Endodermal cell (in vitro differentiated cells): Measurements from ENCODE around the gene MAN2A2. TPM values are rescaled to one million over a fixed set of nuclear protein-coding genes. Genes with fewer than 3 reads are reported as not detected.

Experiments
- DNase-seq: peaks from one replicate; pipeline ENCODE4 v3.0.0-alpha.2; 2017
- H3K27ac ChIP-seq: 2 replicates; pipeline ENCODE4 v1.5.1; 2013; ENCODE audit warnings: mild to moderate bottlenecking, low read depth, low read length, moderate library complexity
- H3K27me3 ChIP-seq: 2 replicates; pipeline ENCODE4 v1.6.1; 2013; ENCODE audit warnings: mild to moderate bottlenecking, low read length, moderate library complexity; ENCODE audit not compliant: insufficient read depth, control insufficient read depth, poor library complexity, severe bottlenecking
- H3K36me3 ChIP-seq: 2 replicates; pipeline ENCODE4 v1.7.0; 2013; ENCODE audit warnings: mild to moderate bottlenecking, low read length, moderate library complexity; ENCODE audit not compliant: control insufficient read depth, insufficient read depth
- H3K4me1 ChIP-seq: one replicate; pipeline ENCODE4 v1.7.0; 2013; ENCODE audit warnings: low read length; ENCODE audit not compliant: control insufficient read depth, insufficient read depth
- H3K4me3 ChIP-seq: 2 replicates; pipeline ENCODE4 v1.5.1; 2013; ENCODE audit warnings: mild to moderate bottlenecking, low read length, moderate library complexity
- H3K9ac ChIP-seq: 2 replicates; pipeline ENCODE4 v1.6.1; 2013; ENCODE audit warnings: mild to moderate bottlenecking, low read length, moderate library complexity; ENCODE audit not compliant: poor library complexity, severe bottlenecking; ENCODE audit errors: extremely low read depth
- H3K9me3 ChIP-seq: 2 replicates; pipeline ENCODE4 v1.6.1; 2013; ENCODE audit warnings: mild to moderate bottlenecking, low read length, moderate library complexity; ENCODE audit not compliant: control insufficient read depth
- H3K27ac Mint-ChIP-seq: 2 replicates; pipeline ENCODE4 v1.8.0; 2020; ENCODE audit warnings: mixed read lengths
- H3K27me3 Mint-ChIP-seq: 2 replicates; pipeline ENCODE4 v1.8.0; 2021; ENCODE audit warnings: mild to moderate bottlenecking, mixed read lengths; ENCODE audit not compliant: insufficient read depth
- H3K36me3 Mint-ChIP-seq: 2 replicates; pipeline ENCODE4 v1.8.0; 2020; ENCODE audit warnings: low read depth, mixed read lengths
- H3K4me1 Mint-ChIP-seq: 2 replicates; pipeline ENCODE4 v1.8.0; 2020; ENCODE audit warnings: mixed read lengths
- H3K4me3 Mint-ChIP-seq: 2 replicates; pipeline ENCODE4 v1.8.0; 2020; ENCODE audit warnings: mild to moderate bottlenecking, moderate library complexity, mixed read lengths
- H3K9me3 Mint-ChIP-seq: 2 replicates; pipeline ENCODE4 v1.8.0; 2020; ENCODE audit warnings: mild to moderate bottlenecking, mixed read lengths
- WGBS, 2 experiments: methylation state at CpG; one replicate each; pipeline versions ENCODE4 v1.1.5 to v1.1.7; 2013; ENCODE audit warnings: missing lambda C conversion rate in 2 of 2, mixed read lengths in 1 of 2; ENCODE audit not compliant: insufficient coverage in 1 of 2, insufficient read length in 1 of 2; 5-methylcytosine and 5-hydroxymethylcytosine counted together
- total RNA-seq, 2 donors: library from RNA; stranded (reverse); fragmentation: NEBNext Ultra II Directional in 1 of 2; extraction: Animal tissue kit (Norgen Biotek cat#: 25700) in 1 of 2; gene quantifications; 2 replicates in 1 of 2; 3 replicates in 1 of 2; pipeline ENCODE4 v1.2.1, GENCODE V29; 2021
- TF ChIP-seq, protein P1 (sequence below): fragments of 200-600 bp; sonication (generic); conservative IDR thresholded peaks from 2 replicates; pipeline ENCODE4 v1.5.0; 2021; ENCODE audit warnings: antibody characterized with exemption, mild to moderate bottlenecking

Gene MAN2A2
- total RNA-seq, 2 donors from 2014 or later: 41.0 to 62.9 TPM

DNA sequence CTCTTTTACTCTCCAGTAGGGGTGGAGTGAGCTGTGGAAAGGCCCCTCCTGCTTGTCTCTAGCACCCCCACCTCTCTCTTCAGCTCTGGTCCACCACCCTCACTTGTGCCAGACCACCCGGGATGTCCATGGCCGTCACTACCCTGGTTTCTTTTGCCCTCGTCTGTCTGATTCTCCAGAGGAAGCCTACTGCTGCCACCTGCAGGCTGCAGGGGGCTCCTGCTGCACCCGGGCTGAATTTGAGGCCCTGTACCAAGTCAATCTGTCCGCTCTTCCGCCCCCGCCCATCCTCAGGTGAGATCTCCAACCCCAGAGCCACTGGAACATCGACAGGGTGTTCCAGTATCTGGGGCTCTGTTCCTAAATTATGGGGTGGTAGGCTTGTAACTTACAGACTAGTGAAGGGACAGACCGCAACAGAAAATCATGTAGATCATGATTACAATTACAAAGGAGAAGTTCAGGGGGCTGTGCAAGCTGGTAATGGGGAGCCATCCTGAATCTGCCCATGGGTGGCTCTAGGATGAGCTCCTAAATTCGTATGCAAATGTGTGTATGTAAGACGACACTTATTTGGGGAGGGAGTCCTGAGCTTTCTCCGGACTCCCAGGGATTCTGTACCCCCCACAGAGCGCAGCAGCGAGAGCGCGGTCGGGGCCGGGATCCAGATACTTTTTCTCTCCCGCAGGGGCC is 31.3 kb downstream of the MAN2A2 start:
- Histone ChIP-seq H3K4me1 (no peaks in the 10 kb centered on the region), H3K9ac (no peak overlapping the region), H3K36me3 (peaks cover 18% of the 10 kb centered on the region), H3K27me3 (peaks cover 8% of the 10 kb centered on the region), H3K4me3 (peak overlapping the region; percentile 81), H3K27ac (no peak overlapping the region), H3K9me3 (no peaks in the 10 kb centered on the region)
- Mint-ChIP-seq H3K9me3 (no peaks in the 10 kb centered on the region), H3K4me1 (peaks cover 14% of the 10 kb centered on the region), H3K4me3 (peak overlapping the region; percentile 74), H3K27me3 (peaks cover 8% of the 10 kb centered on the region), H3K36me3 (peaks cover 11% of the 10 kb centered on the region), H3K27ac (peak overlapping the region; percentile 43)
- TF ChIP-seq, protein P1, sequence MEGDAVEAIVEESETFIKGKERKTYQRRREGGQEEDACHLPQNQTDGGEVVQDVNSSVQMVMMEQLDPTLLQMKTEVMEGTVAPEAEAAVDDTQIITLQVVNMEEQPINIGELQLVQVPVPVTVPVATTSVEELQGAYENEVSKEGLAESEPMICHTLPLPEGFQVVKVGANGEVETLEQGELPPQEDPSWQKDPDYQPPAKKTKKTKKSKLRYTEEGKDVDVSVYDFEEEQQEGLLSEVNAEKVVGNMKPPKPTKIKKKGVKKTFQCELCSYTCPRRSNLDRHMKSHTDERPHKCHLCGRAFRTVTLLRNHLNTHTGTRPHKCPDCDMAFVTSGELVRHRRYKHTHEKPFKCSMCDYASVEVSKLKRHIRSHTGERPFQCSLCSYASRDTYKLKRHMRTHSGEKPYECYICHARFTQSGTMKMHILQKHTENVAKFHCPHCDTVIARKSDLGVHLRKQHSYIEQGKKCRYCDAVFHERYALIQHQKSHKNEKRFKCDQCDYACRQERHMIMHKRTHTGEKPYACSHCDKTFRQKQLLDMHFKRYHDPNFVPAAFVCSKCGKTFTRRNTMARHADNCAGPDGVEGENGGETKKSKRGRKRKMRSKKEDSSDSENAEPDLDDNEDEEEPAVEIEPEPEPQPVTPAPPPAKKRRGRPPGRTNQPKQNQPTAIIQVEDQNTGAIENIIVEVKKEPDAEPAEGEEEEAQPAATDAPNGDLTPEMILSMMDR: peak; percentile 89
- 4 to 5% methylated on average over 6 to 19 of the region's 19 CpGs for WGBS, 2 experiments
- peak; percentile 97 for DNase-seq

DNA sequence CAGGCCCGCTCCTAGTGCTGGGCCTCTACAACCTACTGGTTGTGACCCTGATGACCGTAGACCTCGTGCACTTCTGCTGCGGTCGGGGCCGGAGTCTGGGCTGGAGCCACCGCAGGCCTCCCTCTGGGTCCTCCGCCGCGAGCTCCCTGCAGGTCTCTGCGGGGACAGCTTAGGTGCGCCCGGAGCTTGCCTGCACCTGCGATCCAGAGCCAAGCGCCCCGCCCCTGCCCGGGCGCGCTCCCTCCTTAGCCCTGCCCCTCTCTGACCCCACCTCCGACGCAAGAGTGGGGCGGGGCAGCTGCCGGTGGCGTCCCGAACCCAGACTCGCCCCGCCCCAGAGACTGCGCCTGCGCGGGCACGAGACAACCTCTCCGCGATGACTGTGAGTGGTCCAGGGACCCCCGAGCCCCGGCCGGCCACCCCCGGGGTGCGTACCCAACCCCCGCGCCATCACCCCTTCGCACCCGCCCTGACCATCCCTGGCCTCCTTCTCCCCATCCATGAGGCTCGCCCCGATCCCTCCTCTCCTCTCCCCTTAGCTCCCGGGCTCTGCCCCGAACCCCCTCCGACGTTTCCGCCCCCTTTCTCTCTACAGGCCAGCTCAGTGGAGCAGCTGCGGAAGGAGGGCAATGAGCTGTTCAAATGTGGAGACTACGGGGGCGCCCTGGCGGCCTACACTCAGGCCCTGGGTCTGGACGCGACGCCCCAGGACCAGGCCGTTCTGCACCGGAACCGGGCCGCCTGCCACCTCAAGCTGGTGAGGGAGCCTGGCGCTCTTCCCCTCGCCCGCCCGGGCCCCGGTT is 32.0 kb downstream of the MAN2A2 start, which contains the start of gene UNC45A:
Gene UNC45A, plus strand, starts transcription at position 337 of the 803 bp plus-strand sequence. Its CDS starts 40 bp downstream, at position 377.
- TF ChIP-seq, protein P1: no peak
- peak within 1 kb of the TSS; percentile 7 for H3K9ac ChIP-seq
- WGBS, 2 experiments: 1 to 5% methylated on average over 26 to 65 of the region's 65 CpGs
- peaks cover 26% of the 10 kb centered on the region for H3K36me3 ChIP-seq
- peak within 1 kb of the TSS; percentile 43 for H3K27ac Mint-ChIP-seq
- H3K4me3 Mint-ChIP-seq: peak within 1 kb of the TSS; percentile 74
- H3K4me1 Mint-ChIP-seq: peaks cover 14% of the 10 kb centered on the region
- no peak within 1 kb of the TSS for H3K27ac ChIP-seq
- H3K36me3 Mint-ChIP-seq: peaks cover 18% of the 10 kb centered on the region
- peak; percentile 98 for DNase-seq
- peaks cover 8% of the 10 kb centered on the region for H3K27me3 ChIP-seq
- H3K9me3 Mint-ChIP-seq: no peaks in the 10 kb centered on the region
- no peaks in the 10 kb centered on the region for H3K9me3 ChIP-seq
- peak within 1 kb of the TSS; percentile 81 for H3K4me3 ChIP-seq
- H3K27me3 Mint-ChIP-seq: peaks cover 8% of the 10 kb centered on the region
- H3K4me1 ChIP-seq: no peaks in the 10 kb centered on the region

DNA sequence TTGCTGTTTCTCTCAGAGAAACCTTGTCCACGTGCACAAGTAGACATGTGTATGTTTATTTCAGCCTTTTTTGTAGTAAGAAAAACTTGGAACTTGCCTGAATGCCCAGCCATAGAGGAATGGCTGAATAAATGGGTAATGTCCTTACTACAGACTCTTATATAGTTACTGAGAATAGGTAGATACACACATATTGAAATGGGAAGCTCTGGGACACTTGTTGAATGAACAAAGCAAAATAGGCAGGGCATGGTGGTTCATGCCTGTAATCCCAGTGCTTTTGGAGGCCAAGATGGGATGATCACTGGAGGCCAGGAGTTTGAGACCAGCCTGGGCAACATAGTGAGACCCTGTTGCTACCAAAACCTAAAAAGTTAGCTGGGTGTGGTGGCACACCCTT is 33.7 kb downstream of the MAN2A2 start:
- DNase-seq: no peak

More for the DNA sequence above, 33.7 kb downstream of the MAN2A2 start:
- Histone ChIP-seq H3K27me3 (peaks cover 8% of the 10 kb centered on the region), H3K27ac (no peak overlapping the region), H3K9ac (no peak overlapping the region), H3K4me3 (peak overlapping the region; percentile 81), H3K4me1 (no peaks in the 10 kb centered on the region), H3K9me3 (no peaks in the 10 kb centered on the region), H3K36me3 (peaks cover 40% of the 10 kb centered on the region)
- H3K27me3 Mint-ChIP-seq: peaks cover 8% of the 10 kb centered on the region
- 89 to 92% methylated on average over 1 of the region's 1 CpG for WGBS, 2 experiments
- H3K27ac Mint-ChIP-seq: no peak overlapping the region
- H3K4me1 Mint-ChIP-seq: peaks cover 14% of the 10 kb centered on the region
- TF ChIP-seq, protein P1: no peak
- peaks cover 31% of the 10 kb centered on the region for H3K36me3 Mint-ChIP-seq
- no peaks in the 10 kb centered on the region for H3K9me3 Mint-ChIP-seq
- peak overlapping the region; percentile 74 for H3K4me3 Mint-ChIP-seq
